G401 (cell line): Measurements from ENCODE around the gene PPT2. TPM values are rescaled to one million over a fixed set of nuclear protein-coding genes. Genes with fewer than 3 reads are reported as not detected.
"Not testable (repeated sequence)": the region's sequence is repeated elsewhere in the genome, so short reads cannot be mapped to it uniquely, and the experiment has no call there.

Experiments
- DNase-seq: peaks from one replicate; pipeline ENCODE4 v3.0.0-alpha.2; 2015; ENCODE audit warnings: low spot score
- in situ Hi-C: cut with HindIII; loops from 2 replicates; pipeline ENCODE4 v1.10.0; 2016; ENCODE audit warnings: low sequenced_read_pairs, mixed read lengths
- total RNA-seq: library from RNA; depleted of rRNA; stranded (reverse); fragments of >200 nt; shearing (Covaris generic); gene quantifications from 2 replicates; pipeline ENCODE4 v1.2.3, GENCODE V29; 2014; rRNA removed

PPT2 gene
- total RNA-seq, 1 experiment from 2014 or later, result 38.5 TPM

DNA sequence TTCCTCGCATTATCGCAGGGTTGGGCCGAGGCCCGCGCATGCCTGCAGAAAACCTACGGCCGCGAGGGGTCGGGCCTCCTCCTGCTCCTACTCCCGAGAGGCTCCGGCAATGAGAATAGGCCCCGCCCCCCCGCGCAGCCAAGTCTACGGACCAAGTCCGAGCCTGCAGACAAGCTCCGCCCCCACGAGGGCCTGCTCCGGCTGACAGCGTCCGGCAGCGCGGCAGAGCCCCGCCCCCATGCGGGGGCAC lies 41.6 kb downstream of the PPT2 start:
- DNase-seq, result peak; percentile 100
- in situ Hi-C loops, result no loop called here

DNA sequence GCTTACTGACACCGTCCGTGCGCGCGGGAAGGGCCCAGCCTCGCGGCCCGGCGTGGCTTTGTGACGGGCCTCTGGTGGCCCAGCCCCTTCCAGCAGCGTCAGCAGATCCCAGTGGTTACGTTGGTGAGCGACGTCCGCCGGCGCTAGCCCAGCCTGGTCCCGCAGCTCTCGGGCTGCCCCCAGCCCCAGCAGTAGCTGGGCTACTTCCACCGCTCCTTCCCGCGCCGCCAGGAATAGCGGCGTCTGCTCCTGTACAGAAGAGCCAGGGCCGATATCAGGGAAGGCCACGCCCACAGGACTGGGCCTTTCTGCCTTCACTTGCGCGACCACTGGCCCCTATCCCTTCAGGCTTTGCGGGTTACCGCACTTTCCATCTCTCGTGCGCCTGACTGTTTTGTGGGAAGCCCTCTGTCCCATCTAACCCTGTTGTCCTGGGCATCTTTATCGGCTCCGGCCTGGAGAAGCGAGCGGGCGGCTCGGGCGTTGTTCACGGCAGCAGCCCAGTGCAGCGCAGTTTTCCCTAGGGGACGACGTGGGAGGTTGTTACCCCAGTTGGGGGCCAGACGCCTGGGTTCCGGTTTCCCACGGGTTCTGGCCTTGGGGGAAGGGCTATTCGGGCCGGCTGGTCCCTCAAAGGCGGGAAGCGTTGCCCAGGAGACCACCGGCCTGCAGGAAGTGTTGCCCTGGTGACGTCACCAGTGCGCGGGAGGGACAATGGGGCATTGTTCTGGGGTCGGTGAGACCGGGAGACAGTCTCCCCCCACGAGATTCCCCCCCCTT lies 42.2 kb downstream of the PPT2 start:
- DNase-seq, result peak; percentile 79
- in situ Hi-C loops, result no loop called here

GRCh38 chr6:32196682-32197616 lies 43.0 kb downstream of the PPT2 start:
- in situ Hi-C loops, result no loop called here
- DNase-seq, result no peak

DNA sequence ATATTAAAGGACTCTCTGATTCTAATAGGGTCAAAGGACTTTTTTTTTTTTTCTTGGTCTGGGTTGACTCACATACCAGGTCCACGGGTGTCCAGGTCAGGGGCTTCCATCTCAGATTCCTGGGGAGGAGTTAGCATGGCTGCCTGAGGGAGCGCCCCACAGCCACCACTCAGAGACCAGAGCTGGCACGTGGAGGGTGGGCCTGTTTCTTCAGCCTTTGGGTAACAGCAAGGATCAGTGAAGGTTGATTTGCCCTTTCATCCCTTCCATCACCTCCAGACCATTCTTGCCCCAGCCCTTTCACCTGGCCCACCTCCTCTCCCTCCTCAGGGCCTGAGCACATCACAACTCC lies 44.4 kb downstream of the PPT2 start:
- in situ Hi-C loops, result no loop called here
- DNase-seq, result no peak

DNA sequence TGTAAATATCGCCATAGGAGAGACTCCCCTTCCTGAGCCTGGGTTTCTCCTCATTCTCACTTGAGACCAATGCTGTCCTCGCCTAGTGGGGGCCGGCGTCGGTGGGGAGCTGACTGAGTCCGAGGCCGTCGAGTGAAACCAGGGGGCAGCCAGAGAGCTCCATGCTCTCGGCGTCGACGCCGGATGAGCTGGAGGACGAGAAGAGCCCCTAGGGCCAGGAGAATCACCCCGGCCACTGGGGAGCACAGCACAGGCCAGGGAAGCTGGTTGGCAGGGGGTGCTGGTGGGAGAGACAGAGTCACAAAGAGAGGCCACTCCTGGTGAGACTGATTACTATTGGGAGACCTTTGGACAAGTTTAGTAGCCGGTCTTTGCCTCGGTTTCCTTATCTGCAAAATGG lies 44.9 kb downstream of the PPT2 start:
- in situ Hi-C loops, result no loop called here
- no peak for DNase-seq

- no peak for DNase-seq
- in situ Hi-C loops, result no loop called here
Measured at GRCh38 chr6:32200711-32201475, 47.0 kb downstream of the PPT2 start.

- DNase-seq, result no peak
- in situ Hi-C loops, result no loop called here
Measured at GRCh38 chr6:32202186-32202585, 48.2 kb downstream of the PPT2 start.

DNA sequence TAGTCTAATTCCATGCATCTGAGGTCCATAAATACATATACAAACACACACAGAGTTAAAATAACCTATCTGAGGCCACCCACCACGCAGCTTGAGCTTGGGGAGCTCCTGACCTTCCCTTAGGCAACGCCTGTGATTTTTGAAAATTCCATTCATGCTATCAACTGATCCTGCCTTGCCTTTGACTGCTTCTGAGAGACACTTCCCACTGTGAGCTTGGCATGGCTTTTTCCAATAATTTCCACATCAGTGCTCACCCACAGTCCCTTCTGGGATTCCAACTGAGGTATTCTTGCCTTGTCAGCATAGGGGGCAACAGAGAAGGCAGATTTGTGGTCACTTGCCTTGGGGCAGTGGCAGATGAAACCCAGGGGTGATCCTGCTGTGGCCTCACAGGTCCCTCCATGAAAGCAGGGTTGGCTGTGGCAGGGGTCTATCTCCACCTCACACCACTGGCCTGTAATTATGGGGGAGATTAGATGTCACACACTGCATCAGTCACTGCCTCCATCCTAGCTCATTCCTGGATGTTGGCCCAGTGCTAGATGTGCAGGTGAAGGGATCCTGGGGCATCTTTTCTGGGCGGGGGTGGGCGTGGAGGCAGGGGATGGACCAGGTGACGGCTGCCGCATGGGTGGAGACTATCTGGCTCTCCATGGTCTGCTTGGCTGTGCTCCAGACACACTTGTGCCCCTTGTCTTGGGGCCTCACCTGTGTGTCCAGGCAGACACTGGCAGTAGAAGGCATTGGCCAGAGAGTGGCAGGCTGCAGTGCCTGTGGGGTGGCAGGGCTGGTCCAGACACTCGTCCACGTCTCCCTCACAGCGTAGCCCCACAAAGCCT lies 49.7 kb downstream of the PPT2 start:
- in situ Hi-C loops, result no loop called here
- DNase-seq, result no peak

GRCh38 chr6:32204268-32204715 lies 50.4 kb downstream of the PPT2 start:
- no peak for DNase-seq
- in situ Hi-C loops, result no loop called here

GRCh38 chr6:32208996-32209395 lies 55.1 kb downstream of the PPT2 start:
- no peak for DNase-seq
- in situ Hi-C loops, result no loop called here

GRCh38 chr6:32210191-32210601 lies 56.3 kb downstream of the PPT2 start:
- in situ Hi-C loops, result no loop called here
- no peak for DNase-seq

GRCh38 chr6:32211432-32211831 lies 57.5 kb downstream of the PPT2 start:
- DNase-seq, in situ Hi-C loops: not testable (repeated sequence)

GRCh38 chr6:32212076-32212760 lies 58.3 kb downstream of the PPT2 start:
- in situ Hi-C loops, result no loop called here
- DNase-seq, result no peak

Other genes with a start within 250 kb of the PPT2 start
- 0.98 and 3.7 TPM in 2 replicates for gene C2, start 226.4 kb upstream of the PPT2 start, total RNA-seq
- gene CFB, start 208.0 kb upstream of the PPT2 start, total RNA-seq, result not detected in 2 replicates
- 183 and 198 TPM in 2 replicates for gene NELFE, start 195.2 kb upstream of the PPT2 start, total RNA-seq
- gene SKIC2, start 195.0 kb upstream of the PPT2 start, total RNA-seq, result 41.0 and 43.4 TPM in 2 replicates
- 4.3 and 7.1 TPM in 2 replicates for gene DXO, start 182.0 kb upstream of the PPT2 start, total RNA-seq
- gene C4A, start 172.1 kb upstream of the PPT2 start, total RNA-seq, result 0.98 and 1.2 TPM in 2 replicates
- 0.78 and 0.86 TPM in 2 replicates for gene C4B, start 139.3 kb upstream of the PPT2 start, total RNA-seq
- not detected in 2 replicates for gene CYP21A2, start 115.7 kb upstream of the PPT2 start, total RNA-seq
- under 0.01 TPM in 1 of 2 replicates, not detected in the other for gene TNXB, start 44.8 kb upstream of the PPT2 start, total RNA-seq
- gene ATF6B, start 25.9 kb upstream of the PPT2 start, total RNA-seq, result 21.1 and 23.1 TPM in 2 replicates
- gene FKBPL, start 23.9 kb upstream of the PPT2 start, total RNA-seq, result 9.5 and 20.2 TPM in 2 replicates
- gene PRRT1, start 2.2 kb upstream of the PPT2 start, total RNA-seq, result 0.51 TPM in 1 of 2 replicates, not detected in the other
- 12.9 and 16.5 TPM in 2 replicates for gene EGFL8, start 10.5 kb downstream of the PPT2 start, total RNA-seq
- gene AGPAT1, start 21.9 kb downstream of the PPT2 start, total RNA-seq, result 75.4 and 80.4 TPM in 2 replicates
- 122 and 128 TPM in 2 replicates for gene RNF5, start 24.3 kb downstream of the PPT2 start, total RNA-seq
- gene AGER, start 30.1 kb downstream of the PPT2 start, total RNA-seq, result 3.8 and 17.4 TPM in 2 replicates
- 109 and 123 TPM in 2 replicates for gene PBX2, start 36.1 kb downstream of the PPT2 start, total RNA-seq
- 3.4 and 7.9 TPM in 2 replicates for gene GPSM3, start 38.5 kb downstream of the PPT2 start, total RNA-seq
- 0.27 and 0.62 TPM in 2 replicates for gene NOTCH4, start 69.9 kb downstream of the PPT2 start, total RNA-seq
- gene TSBP1, start 217.8 kb downstream of the PPT2 start, total RNA-seq, result not detected in 2 replicates